Measurements from ENCODE around the gene CD82.

CD82 gene

DNA sequence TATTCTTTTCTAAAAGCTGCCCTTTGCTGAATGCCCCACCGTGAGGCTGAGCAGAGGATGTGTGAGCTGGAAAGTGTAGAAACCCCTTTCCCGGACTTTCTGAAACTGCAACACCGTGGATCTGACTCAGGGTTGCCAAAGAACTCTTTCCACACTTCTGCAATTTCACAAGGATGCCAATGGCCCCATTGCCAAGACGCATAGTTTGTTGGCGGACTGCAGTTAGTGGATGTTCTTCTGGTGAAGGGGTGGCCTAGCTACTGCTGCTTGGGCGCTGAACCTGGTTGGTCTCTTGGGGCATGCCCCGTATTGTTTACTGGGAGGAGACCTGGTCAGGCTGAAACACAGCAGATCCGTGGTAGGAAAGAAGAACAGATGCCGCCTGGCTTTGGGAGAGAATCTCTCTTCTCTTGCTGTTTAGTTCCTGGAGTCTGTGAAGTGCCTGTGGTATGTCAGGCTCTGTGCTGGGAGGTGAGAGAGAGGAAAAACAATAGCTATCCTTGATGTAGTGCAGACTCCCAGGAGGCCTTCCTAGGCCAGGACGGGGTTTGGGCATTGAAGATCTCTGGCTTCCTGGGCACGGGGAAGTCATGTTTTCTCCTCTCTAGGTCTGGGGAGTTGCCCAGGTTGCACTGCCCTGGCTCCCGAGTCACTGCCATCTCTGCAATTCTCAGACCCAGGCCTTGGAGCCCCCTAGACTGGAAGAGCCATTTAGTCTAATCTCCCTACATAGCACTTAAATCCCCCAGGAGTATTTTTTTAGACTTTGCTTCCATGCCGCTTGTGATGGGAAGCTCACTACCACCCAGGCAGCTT, 26.9 kb downstream of the CD82 start:
- H2AFZ ChIP-seq (ENCODE audit: low read depth, low read length), result no peak overlapping the region
- H3K79me2 ChIP-seq (ENCODE audit: low read length), result peaks cover 17% of the 10 kb centered on the region; the same call in 1 of the 2 replicates
- H3K27ac ChIP-seq (ENCODE audit: low read length), result no peak overlapping the region
- no peak overlapping the region for H3K4me3 ChIP-seq (ENCODE audit: low read length)
- no peaks in the 10 kb centered on the region for H3K27me3 ChIP-seq (ENCODE audit: low read depth, low read length)
- H3K9ac ChIP-seq (ENCODE audit: low read length), result no peak overlapping the region
- H3K9me3 ChIP-seq (ENCODE audit: insufficient read depth, low read length), result no peaks in the 10 kb centered on the region
- H3K36me3 ChIP-seq (replicated peaks; ENCODE audit: low read depth, low read length), result peaks cover 31% of the 10 kb centered on the region
- H4K20me1 ChIP-seq (ENCODE audit: insufficient read depth, low read length), result peaks cover 1% of the 10 kb centered on the region; the same call in 1 of the 2 replicates
- TF ChIP-seq CTCF (IDR thresholded peaks at IDR 0.05; ENCODE audit: low read depth, low read length) (no peak), EZH2phosphoT487 (IDR thresholded peaks at IDR 0.05; ENCODE audit: low read depth) (no peak)
- H3K4me1 ChIP-seq (ENCODE audit: low read length), result peaks cover 36% of the 10 kb centered on the region
- H3K4me2 ChIP-seq (ENCODE audit: low read length), result no peak overlapping the region

- Histone ChIP-seq H3K4me2 (ENCODE audit: low read length) (no peak overlapping the region), H4K20me1 (ENCODE audit: insufficient read depth, low read length) (no peaks in the 10 kb centered on the region)
Observed at GRCh38 chr11:44593251-44593650, 27.8 kb downstream of the CD82 start.

GRCh38 chr11:44595006-44595405, 29.5 kb downstream of the CD82 start:
- Histone ChIP-seq H3K27me3 (ENCODE audit: low read depth, low read length) (no peaks in the 10 kb centered on the region), H3K4me3 (ENCODE audit: low read length) (no peak overlapping the region), H2AFZ (ENCODE audit: low read depth, low read length) (no peak overlapping the region), H3K4me2 (ENCODE audit: low read length) (no peak overlapping the region), H3K9ac (ENCODE audit: low read length) (no peak overlapping the region), H3K27ac (ENCODE audit: low read length) (peak overlapping the region; percentile 99; the same call in 1 of the 2 replicates), H4K20me1 (ENCODE audit: insufficient read depth, low read length) (no peaks in the 10 kb centered on the region), H3K4me1 (ENCODE audit: low read length) (peaks cover 63% of the 10 kb centered on the region), H3K79me2 (ENCODE audit: low read length) (peaks cover 31% of the 10 kb centered on the region), H3K9me3 (ENCODE audit: insufficient read depth, low read length) (no peaks in the 10 kb centered on the region), H3K36me3 (replicated peaks; ENCODE audit: low read depth, low read length) (peaks cover 23% of the 10 kb centered on the region)
- TF ChIP-seq EZH2phosphoT487 (IDR thresholded peaks at IDR 0.05; ENCODE audit: low read depth) (no peak), CTCF (IDR thresholded peaks at IDR 0.05; ENCODE audit: low read depth, low read length) (no peak)

More at GRCh38 chr11:44593251-44593650, 27.8 kb downstream of the CD82 start:
- Histone ChIP-seq H3K79me2 (ENCODE audit: low read length) (peaks cover 17% of the 10 kb centered on the region; the same call in 1 of the 2 replicates), H3K27me3 (ENCODE audit: low read depth, low read length) (no peaks in the 10 kb centered on the region), H3K4me3 (ENCODE audit: low read length) (no peak overlapping the region), H3K4me1 (ENCODE audit: low read length) (peaks cover 45% of the 10 kb centered on the region), H3K36me3 (replicated peaks; ENCODE audit: low read depth, low read length) (peaks cover 24% of the 10 kb centered on the region), H3K27ac (ENCODE audit: low read length) (no peak overlapping the region), H3K9ac (ENCODE audit: low read length) (no peak overlapping the region), H2AFZ (ENCODE audit: low read depth, low read length) (no peak overlapping the region), H3K9me3 (ENCODE audit: insufficient read depth, low read length) (no peaks in the 10 kb centered on the region)
- no peak for TF ChIP-seq EZH2phosphoT487 (IDR thresholded peaks at IDR 0.05; ENCODE audit: low read depth)
- no peak for TF ChIP-seq CTCF (IDR thresholded peaks at IDR 0.05; ENCODE audit: low read depth, low read length)

GRCh38 chr11:44595964-44596381, 30.5 kb downstream of the CD82 start:
- no peaks in the 10 kb centered on the region for H3K27me3 ChIP-seq (ENCODE audit: low read depth, low read length)
- peak overlapping the region; percentile 99 for H3K27ac ChIP-seq (ENCODE audit: low read length)
- H3K4me1 ChIP-seq (ENCODE audit: low read length), result peaks cover 72% of the 10 kb centered on the region
- no peaks in the 10 kb centered on the region for H3K9me3 ChIP-seq (ENCODE audit: insufficient read depth, low read length)
- no peaks in the 10 kb centered on the region for H4K20me1 ChIP-seq (ENCODE audit: insufficient read depth, low read length)
- H2AFZ ChIP-seq (ENCODE audit: low read depth, low read length), result no peak overlapping the region
- peaks cover 30% of the 10 kb centered on the region for H3K36me3 ChIP-seq (replicated peaks; ENCODE audit: low read depth, low read length)
- H3K9ac ChIP-seq (ENCODE audit: low read length), result peak overlapping the region; percentile 67
- peak overlapping the region; percentile 56 for H3K4me2 ChIP-seq (ENCODE audit: low read length)
- no peak for TF ChIP-seq EZH2phosphoT487 (IDR thresholded peaks at IDR 0.05; ENCODE audit: low read depth)
- no peak for TF ChIP-seq CTCF (IDR thresholded peaks at IDR 0.05; ENCODE audit: low read depth, low read length)
- H3K4me3 ChIP-seq (ENCODE audit: low read length), result peak overlapping the region; percentile 7; the same call in 1 of the 2 replicates
- H3K79me2 ChIP-seq (ENCODE audit: low read length), result peaks cover 33% of the 10 kb centered on the region

Data from OCI-LY3 (cell line).